ENCODE measurements around the gene INHBA.

- TF ChIP-seq CTCF (IDR thresholded peaks at IDR 0.05) (no peak), POLR2A (IDR thresholded peaks at IDR 0.05) (no peak)
Measured at GRCh38 chr7:41747961-41748360, 45.1 kb upstream of the INHBA start.
